ENCODE data around the gene DYDC1.
"Not testable (repeated sequence)": the region's sequence is repeated elsewhere in the genome, so short reads cannot be mapped to it uniquely, and the experiment has no call there.

GRCh38 chr10:80305989-80306388, 50.6 kb downstream of the DYDC1 start:
- not testable (repeated sequence) for TF ChIP-seq CTCF, POLR2A (IDR thresholded peaks at IDR 0.05)
